ENCODE measurements around the gene SNRPB. TPM values are rescaled to one million over a fixed set of nuclear protein-coding genes. Genes with fewer than 3 reads are reported as not detected.

SNRPB gene
- total and polyA plus RNA-seq, 2 of the 13 experiments (the other 11 are each of a cell fraction or from before 2014, with no cell fraction given): 473 to 844 TPM

GRCh38 chr20:2475850-2476741, 5.5 kb upstream of the SNRPB start (continued):
- TF ChIP-seq ATF7 (IDR thresholded peaks at IDR 0.05) (no peak), ATF7 (CRISPR knock-in tag; IDR thresholded peaks at IDR 0.05) (no peak), MED8 (CRISPR knock-in tag; IDR thresholded peaks at IDR 0.05; ENCODE audit: insufficient replicate concordance) (no peak), HNRNPLL (IDR thresholded peaks at IDR 0.05; ENCODE audit: low read depth, low read length, poor library complexity, severe bottlenecking) (no peak), NR2F6 (IDR thresholded peaks at IDR 0.05) (peak; percentile 72), NR2F6 (CRISPR knock-in tag; IDR thresholded peaks at IDR 0.05) (peak; percentile 79)

- CTCF ChIA-PET (ENCODE audit: low intra/inter-chr PET ratio, low total read pairs): no interaction called here
- no peak for TF ChIP-seq HMG20A (CRISPR knock-in tag; IDR thresholded peaks at IDR 0.05; ENCODE audit: borderline replicate concordance)
- TF ChIP-seq ZNF784 (CRISPR knock-in tag; IDR thresholded peaks at IDR 0.05; ENCODE audit: borderline replicate concordance): no peak
- TF ChIP-seq ARID2 (CRISPR knock-in tag; IDR thresholded peaks at IDR 0.05; ENCODE audit: borderline replicate concordance): no peak
- TF ChIP-seq GABPB1 (CRISPR knock-in tag; IDR thresholded peaks at IDR 0.05): no peak
- TF ChIP-seq NR2F6 (IDR thresholded peaks at IDR 0.05): no peak
- no peak for TF ChIP-seq NR2F6 (CRISPR knock-in tag; IDR thresholded peaks at IDR 0.05)
- TF ChIP-seq MIER2 (CRISPR knock-in tag; IDR thresholded peaks at IDR 0.05): no peak
- TF ChIP-seq RCOR2 (CRISPR knock-in tag; IDR thresholded peaks at IDR 0.05): no peak
- no peak for TF ChIP-seq ETV6 (CRISPR knock-in tag; conservative IDR thresholded peaks at IDR 0.05)
- no peak for TF ChIP-seq TOE1 (CRISPR knock-in tag; IDR thresholded peaks at IDR 0.05)
- TF ChIP-seq HNF4A (CRISPR knock-in tag; IDR thresholded peaks at IDR 0.05): no peak
- no peak for TF ChIP-seq ZNF670 (CRISPR knock-in tag; IDR thresholded peaks at IDR 0.05; ENCODE audit: borderline replicate concordance)
- TF ChIP-seq DDIT3 (CRISPR knock-in tag; IDR thresholded peaks at IDR 0.05): no peak
- no peak for TF ChIP-seq HINFP (CRISPR knock-in tag; IDR thresholded peaks at IDR 0.05; ENCODE audit: low read depth)
- TF ChIP-seq ZNF704 (CRISPR knock-in tag; IDR thresholded peaks at IDR 0.05; ENCODE audit: borderline replicate concordance): no peak
- no peak for TF ChIP-seq TP53 (CRISPR knock-in tag; conservative IDR thresholded peaks at IDR 0.05)
Measured at GRCh38 chr20:2473516-2473915, 2.9 kb upstream of the SNRPB start.

More at GRCh38 chr20:2473516-2473915, 2.9 kb upstream of the SNRPB start:
- Histone ChIP-seq H3K4me1 (ENCODE audit: insufficient read depth, low read length) (peaks cover 45% of the 10 kb centered on the region), H3K9me3 (ENCODE audit: low read length) (no peaks in the 10 kb centered on the region), H3K4me3 (replicated peaks in 1 of 3; ENCODE audit: insufficient read depth in 1 of 3, low read depth in 2 of 3, low read length in 3 of 3) (no peak overlapping the region), H2AFZ (ENCODE audit: low read length) (no peak overlapping the region), H3K27ac (ENCODE audit: extremely low read length, insufficient read depth, low read length) (no peak overlapping the region), H3K9ac (ENCODE audit: insufficient read depth, low read depth, low read length) (no peak overlapping the region), H3K27me3 (ENCODE audit: control insufficient read depth in 1 of 2, insufficient read depth in 2 of 2, low read length in 2 of 2) (no peaks in the 10 kb centered on the region; a peak in 1 of 5 replicates), H3K36me3 (replicated peaks in 1 of 2; ENCODE audit: control insufficient read depth in 1 of 2, insufficient read depth in 2 of 2, low read length in 2 of 2) (0 out of 5 replicates have a peak, but pooled peaks cover 0 to under 1% of the 10 kb centered on the region in 2 experiments), H3K79me2 (ENCODE audit: insufficient read depth, low read length) (peaks cover 21% of the 10 kb centered on the region), H3K4me2 (ENCODE audit: low read depth, low read length) (no peak overlapping the region), H4K20me1 (ENCODE audit: insufficient read depth, low read length) (peaks cover 15% of the 10 kb centered on the region)
- FAIRE-seq: no peak
- intact Hi-C loops (cut with micrococcal nuclease; ENCODE audit: unreplicated experiment) (no loop called here), in situ Hi-C loops (cut with HindIII; ENCODE audit: extremely low pct_ligation_motif_present, low pct_unique_long_range_greater_than_20kb) (no loop called here)
- no peak for ATAC-seq
- WGBS (ENCODE audit: low lambda C conversion rate): 62% methylated on average over 4 of the region's 4 CpGs
- BruUV-seq (replicated peaks): no TSS peak
- no peak for DNase-seq (ENCODE audit: low spot score)
- POLR2A ChIA-PET: no interaction called here
